ENCODE results near the gene MAP3K2. TPM values are rescaled to one million over a fixed set of nuclear protein-coding genes. Genes with fewer than 3 reads are reported as not detected.

MAP3K2 gene
- total and polyA plus RNA-seq, 2 donors (not counting 3 experiments of a cell fraction or from before 2014, with no cell fraction given) = 3.4 to 25.7 TPM

DNA sequence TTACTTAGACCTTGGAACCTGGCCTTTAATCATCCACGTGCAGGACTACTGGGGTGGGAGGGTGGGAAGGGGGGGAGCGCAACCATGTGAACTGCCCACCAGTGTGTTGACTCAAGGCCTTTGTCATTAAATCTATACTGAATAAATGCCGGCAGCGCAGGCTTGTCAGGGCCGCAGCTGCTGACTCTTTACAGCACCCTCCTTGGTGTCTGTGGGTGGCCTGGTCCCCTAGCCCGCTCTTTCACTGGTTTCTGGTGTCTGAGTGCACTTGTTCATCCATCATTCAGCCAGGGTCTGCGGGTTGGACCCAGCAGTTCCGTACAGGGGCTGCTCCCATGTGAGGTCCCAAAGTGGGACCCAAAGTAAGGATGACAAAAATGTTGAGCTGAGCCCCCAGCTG, 11.5 kb downstream of the MAP3K2 start:
- H4K20me1 ChIP-seq (replicated peaks; ENCODE audit: control insufficient read depth, extremely low read depth, insufficient read depth, low read length) = peaks cover 2% of the 10 kb centered on the region
- dilution Hi-C loops (cut with MboI; ENCODE audit: extremely low pct_ligation_motif_present, low sequenced_read_pairs) = no loop called here
- H3K4me1 ChIP-seq (ENCODE audit: control insufficient read depth, extremely low read depth, insufficient read depth, low read length) = peaks cover under 1% of the 10 kb centered on the region
- intact Hi-C loops (cut with micrococcal nuclease) = no loop called here
- ChIA-PET POLR2A (no interaction called here), CTCF (no interaction called here)
- H3K27me3 ChIP-seq (ENCODE audit: control insufficient read depth in 2 of 2, insufficient read depth in 2 of 2, low read length in 2 of 2) = no peaks in the 10 kb centered on the region
- no TSS peak for BruUV-seq (replicated peaks)
- no peaks in the 10 kb centered on the region for H3K36me3 ChIP-seq (ENCODE audit: control insufficient read depth in 2 of 2, extremely low read depth in 1 of 2, insufficient read depth in 2 of 2, low read length in 2 of 2)
- H3K4me2 ChIP-seq (ENCODE audit: insufficient read depth, low read length) = no peak overlapping the region
- H3K9me3 ChIP-seq (replicated peaks; ENCODE audit: control insufficient read depth, insufficient read depth, low read length) = no peaks in the 10 kb centered on the region
- H3K4me3 ChIP-seq (replicated peaks in 1 of 3; ENCODE audit: insufficient read depth in 1 of 3, low read depth in 1 of 3, low read length in 3 of 3) = no peak overlapping the region
- no peak for TF ChIP-seq GATA2 (IDR thresholded peaks at IDR 0.05; ENCODE audit: insufficient read depth, insufficient read length, low read depth, low read length)
- TF ChIP-seq, protein P1, sequence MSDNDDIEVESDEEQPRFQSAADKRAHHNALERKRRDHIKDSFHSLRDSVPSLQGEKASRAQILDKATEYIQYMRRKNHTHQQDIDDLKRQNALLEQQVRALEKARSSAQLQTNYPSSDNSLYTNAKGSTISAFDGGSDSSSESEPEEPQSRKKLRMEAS (IDR thresholded peaks at IDR 0.05; ENCODE audit: insufficient read depth, insufficient read length) = no peak
- TF ChIP-seq JUN (IDR thresholded peaks at IDR 0.05; ENCODE audit: borderline replicate concordance, insufficient read depth, insufficient read length, low read depth) = no peak
- no peak for TF ChIP-seq MYC (IDR thresholded peaks at IDR 0.05; ENCODE audit: low read depth, low read length)
- TF ChIP-seq, protein P2, sequence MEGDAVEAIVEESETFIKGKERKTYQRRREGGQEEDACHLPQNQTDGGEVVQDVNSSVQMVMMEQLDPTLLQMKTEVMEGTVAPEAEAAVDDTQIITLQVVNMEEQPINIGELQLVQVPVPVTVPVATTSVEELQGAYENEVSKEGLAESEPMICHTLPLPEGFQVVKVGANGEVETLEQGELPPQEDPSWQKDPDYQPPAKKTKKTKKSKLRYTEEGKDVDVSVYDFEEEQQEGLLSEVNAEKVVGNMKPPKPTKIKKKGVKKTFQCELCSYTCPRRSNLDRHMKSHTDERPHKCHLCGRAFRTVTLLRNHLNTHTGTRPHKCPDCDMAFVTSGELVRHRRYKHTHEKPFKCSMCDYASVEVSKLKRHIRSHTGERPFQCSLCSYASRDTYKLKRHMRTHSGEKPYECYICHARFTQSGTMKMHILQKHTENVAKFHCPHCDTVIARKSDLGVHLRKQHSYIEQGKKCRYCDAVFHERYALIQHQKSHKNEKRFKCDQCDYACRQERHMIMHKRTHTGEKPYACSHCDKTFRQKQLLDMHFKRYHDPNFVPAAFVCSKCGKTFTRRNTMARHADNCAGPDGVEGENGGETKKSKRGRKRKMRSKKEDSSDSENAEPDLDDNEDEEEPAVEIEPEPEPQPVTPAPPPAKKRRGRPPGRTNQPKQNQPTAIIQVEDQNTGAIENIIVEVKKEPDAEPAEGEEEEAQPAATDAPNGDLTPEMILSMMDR (IDR thresholded peaks at IDR 0.05; ENCODE audit: extremely low read depth in 1 of 2, insufficient read depth in 1 of 2, low read depth in 1 of 2, low read length in 2 of 2) = no peak
- TF ChIP-seq FOS (IDR thresholded peaks at IDR 0.05; ENCODE audit: borderline replicate concordance, insufficient read depth, low read length) = no peak
- no peak for TF ChIP-seq POLR2AphosphoS5 (IDR thresholded peaks at IDR 0.05; ENCODE audit: insufficient read depth, low read depth, low read length)
- no peak for TF ChIP-seq POLR2A (IDR thresholded peaks at IDR 0.05; ENCODE audit: low read depth, low read length)
- H2AFZ ChIP-seq (ENCODE audit: low read depth, low read length) = no peak overlapping the region
- H3K79me2 ChIP-seq (ENCODE audit: control insufficient read depth, insufficient read depth, low read length) = peaks cover 73% of the 10 kb centered on the region
- DNase-seq (ENCODE audit: low read depth, low spot score) = no peak
- no peak for FAIRE-seq
- no peaks in the 10 kb centered on the region for H3K9me1 ChIP-seq (replicated peaks; ENCODE audit: control insufficient read depth, extremely low read depth, insufficient read depth, low read length)
- H3K9ac ChIP-seq (replicated peaks; ENCODE audit: extremely low read depth, insufficient read depth, low read length) = no peak overlapping the region
- H3K27ac ChIP-seq (ENCODE audit: insufficient read depth, low read depth, low read length) = no peak overlapping the region
